GM18519 (cell line): ENCODE measurements around the gene OR6C4.
"Not testable (repeated sequence)": the region's sequence is repeated elsewhere in the genome, so short reads cannot be mapped to it uniquely, and the experiment has no call there.

Experiments used
- ATAC-seq: cut with Tn5 transposase; IDR thresholded peaks from one replicate; pipeline ENCODE4 v1.9.1; 2021; ENCODE audit warnings: mild to moderate bottlenecking, moderate library complexity; ENCODE audit not compliant: unreplicated experiment, low FRiP score

The OR6C4 gene

GRCh38 chr12:55549302-55549701 lies at the start of gene OR6C4:
Gene OR6C4 (plus strand): TSS chr12:55549602. CDS start chr12:55551227, 1,625 bp downstream.
- no peak for ATAC-seq

GRCh38 chr12:55499810-55500252 lies 49.6 kb upstream of the OR6C4 start:
- no peak for ATAC-seq

- no peak for ATAC-seq
These were observed 47.8 kb upstream of the OR6C4 start for GRCh38 chr12:55501601-55502000.

- ATAC-seq, result no peak
These were observed 33.7 kb upstream of the OR6C4 start for GRCh38 chr12:55515696-55516095.

DNA sequence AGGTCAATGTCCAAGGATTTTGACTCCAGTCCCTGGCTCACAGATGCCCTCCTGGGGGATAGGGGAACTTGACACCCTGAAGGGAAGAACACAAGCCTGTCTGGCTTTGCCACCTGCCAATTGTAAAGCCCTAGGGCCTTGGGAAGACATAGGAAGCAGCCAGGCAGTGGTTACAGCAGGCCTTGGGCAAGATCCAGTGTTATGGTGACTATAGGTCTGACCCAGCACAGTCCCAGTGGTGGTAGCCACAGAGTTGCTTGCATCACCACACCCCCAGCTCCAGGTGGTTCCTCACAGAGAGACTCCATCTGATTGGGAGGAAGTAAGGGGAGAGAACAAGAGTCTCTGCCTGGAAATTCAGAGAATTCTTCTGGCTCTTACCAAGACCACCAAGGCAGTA lies 33.0 kb upstream of the OR6C4 start:
- no peak for ATAC-seq

GRCh38 chr12:55548235-55548634 lies 1.2 kb upstream of the OR6C4 start:
- not testable (repeated sequence) for ATAC-seq

DNA sequence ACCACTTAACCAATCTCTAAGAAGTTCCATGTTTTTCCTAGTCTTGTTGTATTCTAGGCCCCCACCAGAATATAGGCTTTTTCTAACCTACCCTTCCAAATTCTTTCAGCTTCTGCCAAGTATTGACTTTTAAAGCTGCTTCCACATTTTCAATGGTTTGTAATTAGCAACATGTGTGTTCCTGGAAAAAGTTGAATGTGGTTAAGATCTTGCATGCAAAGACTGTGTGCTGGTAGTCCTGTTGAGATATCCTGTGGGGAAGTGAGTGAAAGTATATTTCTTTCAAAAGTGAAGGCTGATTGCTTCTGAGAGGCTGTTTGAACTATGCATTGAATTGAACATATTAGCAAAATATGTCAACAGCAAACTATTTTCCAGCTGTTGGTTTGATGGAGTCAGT lies 646 bp upstream of the OR6C4 start:
- no peak for ATAC-seq

GRCh38 chr12:55554296-55554695 lies 4.9 kb downstream of the OR6C4 start:
- ATAC-seq, result no peak

DNA sequence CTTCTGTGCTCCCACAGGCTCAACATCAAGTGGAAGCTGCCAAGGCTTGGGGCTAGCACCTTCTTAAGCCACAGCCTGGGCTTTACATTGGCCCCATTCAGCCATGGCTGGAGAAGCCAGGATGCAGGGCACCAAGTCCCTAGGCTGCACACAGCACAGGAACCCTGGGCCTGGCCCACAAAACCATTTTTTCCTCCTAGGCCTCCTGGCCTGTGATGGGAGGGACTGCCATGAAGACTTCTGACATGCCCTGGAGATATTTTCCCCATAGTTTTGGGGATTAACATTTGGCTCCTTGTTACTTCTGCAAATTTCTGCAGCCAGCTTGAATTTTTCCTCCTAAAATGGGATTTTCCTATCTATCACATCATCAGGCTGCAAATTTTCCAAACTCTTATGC lies 20.7 kb downstream of the OR6C4 start:
- ATAC-seq, result not testable (repeated sequence)

- not testable (repeated sequence) for ATAC-seq
These were observed 21.3 kb downstream of the OR6C4 start for GRCh38 chr12:55570689-55571088.

DNA sequence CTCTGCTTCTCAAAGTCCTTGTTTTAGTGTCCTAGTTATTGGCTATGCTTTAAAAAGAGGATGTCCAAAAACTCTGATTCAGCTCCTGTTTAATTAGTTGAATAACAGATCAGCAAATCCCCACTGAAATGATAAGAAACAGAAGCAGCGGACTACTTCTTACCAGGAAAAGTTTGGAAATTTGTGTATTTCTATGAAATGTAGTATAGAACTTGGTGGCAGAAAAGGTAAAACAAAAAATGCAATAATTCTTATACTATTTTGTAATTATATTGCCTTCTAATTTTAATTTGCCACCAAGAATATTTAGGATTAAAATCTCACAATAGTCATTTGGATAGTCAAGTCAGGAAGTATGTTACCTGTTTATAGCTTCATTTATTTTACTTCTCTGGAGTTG lies 22.8 kb downstream of the OR6C4 start, which contains the start of gene OR2AP1:
TSS of gene OR2AP1 (plus strand) at position 301 of the 400 bp plus-strand sequence. CDS start 1,947 bp downstream, outside the sequence.
- ATAC-seq, result no peak

DNA sequence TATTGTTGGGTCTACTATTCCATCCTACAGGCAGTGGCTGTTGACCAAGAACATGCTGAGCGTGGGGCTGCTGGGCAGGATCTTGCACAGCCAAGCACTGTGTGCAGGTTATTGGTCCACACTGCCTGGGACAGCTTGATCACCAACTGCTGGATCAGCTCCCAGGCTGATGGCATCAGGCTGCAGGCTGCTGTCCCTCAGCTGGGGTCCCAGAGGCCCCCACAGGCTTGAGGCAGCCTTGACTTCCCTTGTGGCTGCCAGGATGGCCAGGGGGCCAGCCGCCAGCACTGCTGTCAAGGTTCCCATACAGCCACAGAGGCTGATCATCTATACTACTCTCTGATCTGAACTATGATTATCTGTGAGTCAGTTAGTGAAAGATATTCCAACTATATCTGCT lies 32.7 kb downstream of the OR6C4 start:
- no peak for ATAC-seq

DNA sequence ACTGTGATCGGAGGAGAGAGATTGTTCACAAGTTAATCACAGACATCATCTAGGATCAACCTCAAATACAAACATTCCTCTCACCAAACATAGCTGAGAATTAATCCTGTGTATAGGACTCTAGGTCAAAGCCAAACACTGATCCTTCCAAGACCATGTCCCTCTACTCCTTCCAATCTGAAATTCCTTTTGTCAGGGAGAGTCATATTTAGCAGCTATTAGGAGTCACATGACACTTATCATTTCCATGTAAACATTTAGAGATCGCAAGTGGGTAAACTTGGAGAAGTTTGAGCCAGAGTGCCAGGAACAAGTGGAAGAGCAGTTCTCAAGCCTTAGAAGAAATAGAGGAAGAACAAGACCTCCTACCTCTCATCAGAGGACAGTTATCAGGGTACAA lies 36.4 kb downstream of the OR6C4 start:
- ATAC-seq, result no peak

DNA sequence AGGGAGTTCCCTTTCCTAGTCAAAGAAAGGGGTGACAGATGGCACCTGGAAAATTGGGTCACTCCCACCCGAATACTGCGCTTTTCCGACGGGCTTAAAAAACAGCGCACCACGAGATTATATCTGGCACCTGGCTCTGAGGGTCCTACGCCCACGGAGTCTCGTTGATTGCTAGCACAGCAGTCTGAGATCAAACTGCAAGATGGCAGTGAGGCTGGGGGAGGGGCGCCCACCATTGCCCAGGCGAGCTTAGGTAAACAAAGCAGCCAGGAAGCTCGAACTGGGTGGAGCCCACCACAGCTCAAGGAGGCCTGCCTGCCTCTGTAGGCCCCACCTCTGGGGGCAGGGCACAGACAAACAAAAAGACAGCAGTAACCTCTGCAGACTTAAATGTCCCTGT lies 40.8 kb downstream of the OR6C4 start:
- ATAC-seq, result not testable (repeated sequence)
